ENCODE results near the gene NUBP2.

DNA sequence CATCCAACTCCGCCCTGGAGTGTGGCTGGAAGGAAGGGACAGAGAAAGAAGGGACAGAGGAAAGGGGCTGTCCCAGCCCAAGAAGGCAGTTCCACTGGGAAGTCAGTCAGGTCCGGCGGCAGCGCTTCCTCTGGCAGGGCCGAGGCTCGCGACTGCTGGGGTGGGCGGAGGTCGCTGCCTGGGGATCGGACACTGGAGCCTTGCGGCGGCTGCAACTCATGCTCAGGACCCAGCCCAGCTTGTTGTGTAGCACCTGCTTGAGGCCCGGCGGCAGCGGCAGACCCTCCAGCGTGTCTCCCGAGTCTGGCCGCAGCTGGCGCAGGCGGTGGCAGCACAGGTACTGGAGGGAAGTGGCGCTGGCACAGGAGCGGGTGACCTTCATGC is 5.8 kb upstream of the NUBP2 start:
- TF ChIP-seq, protein P1, sequence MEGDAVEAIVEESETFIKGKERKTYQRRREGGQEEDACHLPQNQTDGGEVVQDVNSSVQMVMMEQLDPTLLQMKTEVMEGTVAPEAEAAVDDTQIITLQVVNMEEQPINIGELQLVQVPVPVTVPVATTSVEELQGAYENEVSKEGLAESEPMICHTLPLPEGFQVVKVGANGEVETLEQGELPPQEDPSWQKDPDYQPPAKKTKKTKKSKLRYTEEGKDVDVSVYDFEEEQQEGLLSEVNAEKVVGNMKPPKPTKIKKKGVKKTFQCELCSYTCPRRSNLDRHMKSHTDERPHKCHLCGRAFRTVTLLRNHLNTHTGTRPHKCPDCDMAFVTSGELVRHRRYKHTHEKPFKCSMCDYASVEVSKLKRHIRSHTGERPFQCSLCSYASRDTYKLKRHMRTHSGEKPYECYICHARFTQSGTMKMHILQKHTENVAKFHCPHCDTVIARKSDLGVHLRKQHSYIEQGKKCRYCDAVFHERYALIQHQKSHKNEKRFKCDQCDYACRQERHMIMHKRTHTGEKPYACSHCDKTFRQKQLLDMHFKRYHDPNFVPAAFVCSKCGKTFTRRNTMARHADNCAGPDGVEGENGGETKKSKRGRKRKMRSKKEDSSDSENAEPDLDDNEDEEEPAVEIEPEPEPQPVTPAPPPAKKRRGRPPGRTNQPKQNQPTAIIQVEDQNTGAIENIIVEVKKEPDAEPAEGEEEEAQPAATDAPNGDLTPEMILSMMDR (IDR thresholded peaks at IDR 0.05 in 2 of 3, conservative IDR thresholded peaks at IDR 0.05 in 1 of 3; ENCODE audit: borderline replicate concordance in 1 of 3, insufficient read depth in 1 of 3, low read depth in 2 of 3, low read length in 2 of 3): no peak
- TF ChIP-seq FOSL1 (IDR thresholded peaks at IDR 0.05; ENCODE audit: low read depth): no peak
- no peak for TF ChIP-seq ZNF274 (IDR thresholded peaks at IDR 0.05; ENCODE audit: low read depth, low read length)
